GM18508 (cell line): ENCODE data around the gene GIPC3.
"Not testable (repeated sequence)": the region's sequence is repeated elsewhere in the genome, so short reads cannot be mapped to it uniquely, and the experiment has no call there.

Source experiments
- ATAC-seq: cut with Tn5 transposase; IDR thresholded peaks from one replicate; pipeline ENCODE4 v1.9.1; 2021; ENCODE audit warnings: moderate number of reproducible peaks; ENCODE audit not compliant: insufficient read depth, unreplicated experiment

Gene GIPC3

GRCh38 chr19:3614858-3615505 lies 29.7 kb downstream of the GIPC3 start:
- no peak for ATAC-seq

- no peak for ATAC-seq
Observed at GRCh38 chr19:3615524-3616135, 30.4 kb downstream of the GIPC3 start.

GRCh38 chr19:3617463-3617862 lies 32.2 kb downstream of the GIPC3 start:
- no peak for ATAC-seq

- ATAC-seq: no peak
Observed at GRCh38 chr19:3618144-3618810, 33.0 kb downstream of the GIPC3 start.

- ATAC-seq: no peak
Observed at GRCh38 chr19:3618811-3619630, 33.7 kb downstream of the GIPC3 start.

GRCh38 chr19:3619631-3620012 lies 34.3 kb downstream of the GIPC3 start:
- ATAC-seq: no peak

GRCh38 chr19:3620145-3620816 lies 35.0 kb downstream of the GIPC3 start:
- ATAC-seq: no peak

GRCh38 chr19:3620817-3621547 lies 35.7 kb downstream of the GIPC3 start:
- no peak for ATAC-seq

GRCh38 chr19:3621689-3622088 lies 36.4 kb downstream of the GIPC3 start:
- ATAC-seq: no peak

GRCh38 chr19:3622224-3622623 lies 36.9 kb downstream of the GIPC3 start:
- no peak for ATAC-seq

GRCh38 chr19:3623716-3624115 lies 38.4 kb downstream of the GIPC3 start:
- no peak for ATAC-seq

- no peak for ATAC-seq
Observed at GRCh38 chr19:3625996-3626472, 40.8 kb downstream of the GIPC3 start.

GRCh38 chr19:3626473-3627350 lies 41.4 kb downstream of the GIPC3 start, which contains the start of gene CACTIN:
Gene CACTIN (minus strand): TSS chr19:3626790. CDS start chr19:3626762, 28 bp downstream.
- no peak for ATAC-seq

- ATAC-seq: no peak
Observed at GRCh38 chr19:3627351-3627723, 42.1 kb downstream of the GIPC3 start.

- ATAC-seq: not testable (repeated sequence)
Observed at GRCh38 chr19:3628766-3629165, 43.5 kb downstream of the GIPC3 start.

GRCh38 chr19:3631053-3631861 lies 46.0 kb downstream of the GIPC3 start:
- no peak for ATAC-seq

- no peak for ATAC-seq
Observed at GRCh38 chr19:3632098-3632497, 46.8 kb downstream of the GIPC3 start.
